Liver (tissue), 9 donors: Measurements from ENCODE around the gene LPCAT1. TPM values are rescaled to one million over a fixed set of nuclear protein-coding genes. Genes with fewer than 3 reads are reported as not detected.

Experiments
- DNase-seq: peaks from one replicate; pipeline ENCODE4 v3.0.0-alpha.2; 2017; ENCODE audit warnings: low spot score
- H3K27ac ChIP-seq, 2 donors: one replicate each; pipeline ENCODE4 v1.7.0; 2013; ENCODE audit warnings: inconsistent platforms in 2 of 2, low read length in 2 of 2, control low read depth in 1 of 2, low read depth in 1 of 2, mild to moderate bottlenecking in 1 of 2
- H3K27me3 ChIP-seq, 4 donors: one replicate each; pipeline versions ENCODE4 v1.6.1 to v1.7.0; 2013; ENCODE audit warnings: low read length in 3 of 4, inconsistent platforms in 1 of 4, mild to moderate bottlenecking in 1 of 4, moderate library complexity in 1 of 4; ENCODE audit not compliant: control insufficient read depth in 4 of 4, insufficient read depth in 4 of 4
- H3K36me3 ChIP-seq, 4 donors: one replicate each; pipeline versions ENCODE4 v1.6.1 to v1.7.0; 2013; ENCODE audit warnings: low read length in 3 of 4, mild to moderate bottlenecking in 3 of 4, low read depth in 1 of 4, moderate library complexity in 1 of 4; ENCODE audit not compliant: control insufficient read depth in 4 of 4, insufficient read depth in 3 of 4
- H3K4me1 ChIP-seq, 4 donors: one replicate each; pipeline versions ENCODE4 v1.6.1 to v1.7.0; 2013; ENCODE audit warnings: low read length in 3 of 4, mild to moderate bottlenecking in 3 of 4, moderate library complexity in 1 of 4; ENCODE audit not compliant: control insufficient read depth in 4 of 4, insufficient read depth in 4 of 4
- H3K4me3 ChIP-seq, 3 donors: one replicate each; pipeline versions ENCODE4 v1.6.1 to v1.7.0; 2013; ENCODE audit warnings: low read length in 3 of 3, control low read depth in 1 of 3, low read depth in 1 of 3, mild to moderate bottlenecking in 1 of 3
- H3K9ac ChIP-seq, 2 donors: one replicate each; pipeline ENCODE4 v1.7.0; 2013; ENCODE audit warnings: low read length in 2 of 2, mild to moderate bottlenecking in 2 of 2, moderate library complexity in 2 of 2, control low read depth in 1 of 2, low read depth in 1 of 2
- H3K9me3 ChIP-seq, 4 donors: one replicate each; pipeline versions ENCODE4 v1.6.1 to v1.7.0; 2013; ENCODE audit warnings: low read length in 3 of 4; ENCODE audit not compliant: control insufficient read depth in 4 of 4
- EGR1 ChIP-seq, 2 donors: IDR thresholded peaks; 2 replicates each; pipeline ENCODE4 v1.6.1; 2016 to 2018; ENCODE audit warnings: antibody characterized with exemption in 2 of 2, low read depth in 2 of 2
- FOXA1 ChIP-seq: IDR thresholded peaks from 2 replicates; pipeline ENCODE4 v1.6.1; 2016; ENCODE audit warnings: antibody characterized with exemption
- FOXA2 ChIP-seq: IDR thresholded peaks from 2 replicates; pipeline ENCODE4 v1.6.1; 2016; ENCODE audit warnings: antibody characterized with exemption
- GABPA ChIP-seq, 2 donors: IDR thresholded peaks in 1 of 2; conservative IDR thresholded peaks in 1 of 2; 2 replicates each; pipeline ENCODE4 v1.6.1; 2016; ENCODE audit warnings: antibody characterized with exemption in 2 of 2, mild to moderate bottlenecking in 1 of 2, moderate library complexity in 1 of 2
- HNF4A ChIP-seq, 2 donors: conservative IDR thresholded peaks; 2 replicates each; pipeline ENCODE4 v1.6.1; 2016; ENCODE audit warnings: antibody characterized with exemption in 2 of 2, mild to moderate bottlenecking in 2 of 2
- HNF4G ChIP-seq: IDR thresholded peaks from 2 replicates; pipeline ENCODE4 v1.6.1; 2016; ENCODE audit warnings: antibody characterized with exemption
- JUND ChIP-seq, 2 donors: IDR thresholded peaks; 2 replicates each; pipeline ENCODE4 v1.6.1; 2016; ENCODE audit warnings: antibody characterized with exemption in 2 of 2
- NR2F2 ChIP-seq: IDR thresholded peaks from 2 replicates; pipeline ENCODE4 v1.6.1; 2016; ENCODE audit warnings: antibody characterized with exemption
- RAD21 ChIP-seq, 2 donors: IDR thresholded peaks; 2 replicates each; pipeline ENCODE4 v1.6.1; 2016; ENCODE audit warnings: antibody characterized with exemption in 2 of 2, mild to moderate bottlenecking in 2 of 2
- RXRA ChIP-seq, 2 donors: IDR thresholded peaks; 2 replicates each; pipeline ENCODE4 v1.6.1; 2017 to 2018; ENCODE audit warnings: antibody characterized with exemption in 2 of 2, mild to moderate bottlenecking in 1 of 2
- SP1 ChIP-seq: IDR thresholded peaks from 2 replicates; pipeline ENCODE4 v1.6.1; 2018; ENCODE audit warnings: antibody characterized with exemption, mild to moderate bottlenecking
- TAF1 ChIP-seq: conservative IDR thresholded peaks from 2 replicates; pipeline ENCODE4 v1.6.1; 2016; ENCODE audit warnings: antibody characterized with exemption, mild to moderate bottlenecking
- YY1 ChIP-seq: IDR thresholded peaks from 2 replicates; pipeline ENCODE4 v1.6.1; 2016; ENCODE audit warnings: antibody characterized with exemption, mild to moderate bottlenecking
- WGBS: extraction: QIAGEN DNeasy Blood & Tissue Kit; methylation state at CpG from one replicate; pipeline ENCODE4 v1.1.7; 2013; 5-methylcytosine and 5-hydroxymethylcytosine counted together
- polyA plus RNA-seq, 2 donors: library from polyadenylated mRNA; stranded (reverse) in 1 of 2; unstranded in 1 of 2; fragments of 200-250 nt in 1 of 2; fragments of >200 nt in 1 of 2; fragmentation: Nextera tagmentation in 1 of 2; extraction: Ambion mirVana in 1 of 2; gene quantifications; one replicate each; pipeline versions ENCODE4 v1.2.1 to v1.2.3, GENCODE V29; 2013 to 2015
- total RNA-seq, 2 donors: library from RNA; depleted of rRNA; stranded (reverse); fragments of >200 nt; gene quantifications; one replicate each; pipeline ENCODE4 v1.2.3, GENCODE V29; 2014
- TF ChIP-seq, protein P1 (sequence below): IDR thresholded peaks from 2 replicates; pipeline ENCODE4 v1.6.1; 2016; ENCODE audit warnings: antibody characterized with exemption
- TF ChIP-seq, protein P2 (sequence below): IDR thresholded peaks from 2 replicates; pipeline ENCODE4 v1.6.1; 2016; ENCODE audit warnings: antibody characterized with exemption
- TF ChIP-seq, protein P3 (sequence below): IDR thresholded peaks from 2 replicates; pipeline ENCODE4 v1.6.1; 2016; ENCODE audit warnings: antibody characterized with exemption, mild to moderate bottlenecking
- TF ChIP-seq, protein P4 (sequence below): fragments of 150-350 bp; IDR thresholded peaks from 2 replicates; pipeline ENCODE4 v1.5.1; 2017; ENCODE audit warnings: improper control_type of control experiment, low read depth, low read length; ENCODE audit not compliant: missing input control
- TF ChIP-seq, protein P5 (sequence below): IDR thresholded peaks from 2 replicates; pipeline ENCODE4 v1.6.1; 2016; ENCODE audit warnings: antibody characterized with exemption
- donor health status: healthy.
- donor health status: healthy.
- donor health status: healthy.
- donor health status: healthy.
- donor health status: healthy.

LPCAT1 gene
- total and polyA plus RNA-seq, 4 donors, result 1.5 to 12.8 (median 9.9) TPM

DNA sequence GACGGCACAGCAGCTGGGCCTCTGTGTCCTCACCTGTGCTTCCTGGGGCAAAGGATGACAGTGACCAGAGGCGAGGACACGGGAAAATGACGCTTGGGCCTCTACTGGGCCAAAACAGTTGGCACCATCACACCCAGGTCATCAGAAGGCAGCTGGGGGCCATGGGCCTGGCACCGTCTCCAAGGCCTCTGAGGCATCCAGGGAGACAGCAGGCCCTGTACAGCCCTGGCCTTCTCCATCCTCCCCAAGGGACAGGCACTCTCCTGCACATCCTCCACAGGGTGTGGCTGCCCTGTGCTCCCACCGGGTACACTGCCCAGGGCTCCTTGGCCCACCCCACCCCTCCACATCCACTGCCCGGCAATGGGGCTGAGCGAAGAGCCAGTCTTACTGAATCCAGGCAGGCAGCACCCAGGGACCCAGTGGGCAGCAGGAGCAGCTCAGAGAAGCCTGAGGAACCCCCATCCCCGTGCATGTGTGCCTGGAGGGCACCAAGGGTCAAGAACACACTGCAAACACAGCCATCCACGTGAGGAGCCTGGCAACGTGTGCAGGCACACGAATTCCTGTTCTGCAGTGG is 4.0 kb downstream of the LPCAT1 start:
- H3K9ac ChIP-seq, result no peak overlapping the region
- H3K9me3 ChIP-seq, result no peaks in the 10 kb centered on the region
- TF ChIP-seq GABPA (IDR thresholded peaks at IDR 0.05 in 1 of 2, conservative IDR thresholded peaks at IDR 0.05 in 1 of 2), result no peak
- TF ChIP-seq, protein P1, sequence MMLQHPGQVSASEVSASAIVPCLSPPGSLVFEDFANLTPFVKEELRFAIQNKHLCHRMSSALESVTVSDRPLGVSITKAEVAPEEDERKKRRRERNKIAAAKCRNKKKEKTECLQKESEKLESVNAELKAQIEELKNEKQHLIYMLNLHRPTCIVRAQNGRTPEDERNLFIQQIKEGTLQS, result no peak
- no peak for TF ChIP-seq RXRA (IDR thresholded peaks at IDR 0.05)
- TF ChIP-seq FOXA1, result no peak
- TF ChIP-seq, protein P2, sequence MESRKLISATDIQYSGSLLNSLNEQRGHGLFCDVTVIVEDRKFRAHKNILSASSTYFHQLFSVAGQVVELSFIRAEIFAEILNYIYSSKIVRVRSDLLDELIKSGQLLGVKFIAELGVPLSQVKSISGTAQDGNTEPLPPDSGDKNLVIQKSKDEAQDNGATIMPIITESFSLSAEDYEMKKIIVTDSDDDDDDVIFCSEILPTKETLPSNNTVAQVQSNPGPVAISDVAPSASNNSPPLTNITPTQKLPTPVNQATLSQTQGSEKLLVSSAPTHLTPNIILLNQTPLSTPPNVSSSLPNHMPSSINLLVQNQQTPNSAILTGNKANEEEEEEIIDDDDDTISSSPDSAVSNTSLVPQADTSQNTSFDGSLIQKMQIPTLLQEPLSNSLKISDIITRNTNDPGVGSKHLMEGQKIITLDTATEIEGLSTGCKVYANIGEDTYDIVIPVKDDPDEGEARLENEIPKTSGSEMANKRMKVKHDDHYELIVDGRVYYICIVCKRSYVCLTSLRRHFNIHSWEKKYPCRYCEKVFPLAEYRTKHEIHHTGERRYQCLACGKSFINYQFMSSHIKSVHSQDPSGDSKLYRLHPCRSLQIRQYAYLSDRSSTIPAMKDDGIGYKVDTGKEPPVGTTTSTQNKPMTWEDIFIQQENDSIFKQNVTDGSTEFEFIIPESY, result no peak
- DNase-seq, result peak; percentile 20
- WGBS, result 92% methylated on average over 12 of the region's 12 CpGs
- H3K27ac ChIP-seq, result no peak overlapping the region
- no peak overlapping the region for H3K4me3 ChIP-seq
- no peaks in the 10 kb centered on the region for H3K36me3 ChIP-seq
- peaks cover 4 to 17% (median 10%) of the 10 kb centered on the region in 4 donors for H3K4me1 ChIP-seq
- H3K27me3 ChIP-seq, result no peaks in the 10 kb centered on the region

DNA sequence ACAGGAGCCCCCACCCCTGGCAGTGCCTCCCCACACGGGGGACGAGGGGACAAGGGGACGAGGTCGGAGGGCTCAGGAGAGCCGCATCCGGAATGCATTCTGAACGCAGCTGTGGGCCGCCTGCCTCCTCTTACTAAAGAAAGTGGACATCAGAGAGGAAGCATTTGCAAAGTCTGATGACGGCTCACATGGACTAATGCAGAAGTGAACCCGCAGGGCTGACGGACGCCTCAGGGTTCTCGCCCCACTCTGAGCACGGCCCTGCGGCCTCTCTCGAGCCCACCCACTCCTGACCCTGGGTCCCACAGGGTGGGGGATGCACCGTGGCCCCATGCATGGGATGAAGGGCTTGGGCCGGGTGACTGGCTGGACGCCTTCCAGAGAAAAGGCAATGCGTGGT is 5.9 kb downstream of the LPCAT1 start:
- Histone ChIP-seq H3K4me3 (no peak overlapping the region), H3K36me3 (no peaks in the 10 kb centered on the region), H3K9ac (no peak overlapping the region), H3K9me3 (no peaks in the 10 kb centered on the region), H3K27ac (no peak overlapping the region), H3K27me3 (no peaks in the 10 kb centered on the region), H3K4me1 (peaks cover under 1 to 11% (median 3%) of the 10 kb centered on the region in 4 donors)
- TF ChIP-seq SP1, result no peak
- TF ChIP-seq NR2F2, result no peak
- no peak for TF ChIP-seq HNF4A (conservative IDR thresholded peaks at IDR 0.05)
- no peak for TF ChIP-seq EGR1 (IDR thresholded peaks at IDR 0.05; ENCODE audit: low read depth in 2 of 2)
- TF ChIP-seq, protein P3, sequence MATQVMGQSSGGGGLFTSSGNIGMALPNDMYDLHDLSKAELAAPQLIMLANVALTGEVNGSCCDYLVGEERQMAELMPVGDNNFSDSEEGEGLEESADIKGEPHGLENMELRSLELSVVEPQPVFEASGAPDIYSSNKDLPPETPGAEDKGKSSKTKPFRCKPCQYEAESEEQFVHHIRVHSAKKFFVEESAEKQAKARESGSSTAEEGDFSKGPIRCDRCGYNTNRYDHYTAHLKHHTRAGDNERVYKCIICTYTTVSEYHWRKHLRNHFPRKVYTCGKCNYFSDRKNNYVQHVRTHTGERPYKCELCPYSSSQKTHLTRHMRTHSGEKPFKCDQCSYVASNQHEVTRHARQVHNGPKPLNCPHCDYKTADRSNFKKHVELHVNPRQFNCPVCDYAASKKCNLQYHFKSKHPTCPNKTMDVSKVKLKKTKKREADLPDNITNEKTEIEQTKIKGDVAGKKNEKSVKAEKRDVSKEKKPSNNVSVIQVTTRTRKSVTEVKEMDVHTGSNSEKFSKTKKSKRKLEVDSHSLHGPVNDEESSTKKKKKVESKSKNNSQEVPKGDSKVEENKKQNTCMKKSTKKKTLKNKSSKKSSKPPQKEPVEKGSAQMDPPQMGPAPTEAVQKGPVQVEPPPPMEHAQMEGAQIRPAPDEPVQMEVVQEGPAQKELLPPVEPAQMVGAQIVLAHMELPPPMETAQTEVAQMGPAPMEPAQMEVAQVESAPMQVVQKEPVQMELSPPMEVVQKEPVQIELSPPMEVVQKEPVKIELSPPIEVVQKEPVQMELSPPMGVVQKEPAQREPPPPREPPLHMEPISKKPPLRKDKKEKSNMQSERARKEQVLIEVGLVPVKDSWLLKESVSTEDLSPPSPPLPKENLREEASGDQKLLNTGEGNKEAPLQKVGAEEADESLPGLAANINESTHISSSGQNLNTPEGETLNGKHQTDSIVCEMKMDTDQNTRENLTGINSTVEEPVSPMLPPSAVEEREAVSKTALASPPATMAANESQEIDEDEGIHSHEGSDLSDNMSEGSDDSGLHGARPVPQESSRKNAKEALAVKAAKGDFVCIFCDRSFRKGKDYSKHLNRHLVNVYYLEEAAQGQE, result no peak
- TF ChIP-seq HNF4G, result no peak
- TF ChIP-seq, protein P4, sequence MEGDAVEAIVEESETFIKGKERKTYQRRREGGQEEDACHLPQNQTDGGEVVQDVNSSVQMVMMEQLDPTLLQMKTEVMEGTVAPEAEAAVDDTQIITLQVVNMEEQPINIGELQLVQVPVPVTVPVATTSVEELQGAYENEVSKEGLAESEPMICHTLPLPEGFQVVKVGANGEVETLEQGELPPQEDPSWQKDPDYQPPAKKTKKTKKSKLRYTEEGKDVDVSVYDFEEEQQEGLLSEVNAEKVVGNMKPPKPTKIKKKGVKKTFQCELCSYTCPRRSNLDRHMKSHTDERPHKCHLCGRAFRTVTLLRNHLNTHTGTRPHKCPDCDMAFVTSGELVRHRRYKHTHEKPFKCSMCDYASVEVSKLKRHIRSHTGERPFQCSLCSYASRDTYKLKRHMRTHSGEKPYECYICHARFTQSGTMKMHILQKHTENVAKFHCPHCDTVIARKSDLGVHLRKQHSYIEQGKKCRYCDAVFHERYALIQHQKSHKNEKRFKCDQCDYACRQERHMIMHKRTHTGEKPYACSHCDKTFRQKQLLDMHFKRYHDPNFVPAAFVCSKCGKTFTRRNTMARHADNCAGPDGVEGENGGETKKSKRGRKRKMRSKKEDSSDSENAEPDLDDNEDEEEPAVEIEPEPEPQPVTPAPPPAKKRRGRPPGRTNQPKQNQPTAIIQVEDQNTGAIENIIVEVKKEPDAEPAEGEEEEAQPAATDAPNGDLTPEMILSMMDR, result no peak
- no peak for TF ChIP-seq RXRA (IDR thresholded peaks at IDR 0.05)
- no peak for TF ChIP-seq FOXA1
- no peak for TF ChIP-seq RAD21 (IDR thresholded peaks at IDR 0.05)
- TF ChIP-seq, protein P5, sequence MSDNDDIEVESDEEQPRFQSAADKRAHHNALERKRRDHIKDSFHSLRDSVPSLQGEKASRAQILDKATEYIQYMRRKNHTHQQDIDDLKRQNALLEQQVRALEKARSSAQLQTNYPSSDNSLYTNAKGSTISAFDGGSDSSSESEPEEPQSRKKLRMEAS, result no peak
- TF ChIP-seq GABPA (IDR thresholded peaks at IDR 0.05 in 1 of 2, conservative IDR thresholded peaks at IDR 0.05 in 1 of 2), result no peak
- no peak for TF ChIP-seq TAF1
- TF ChIP-seq YY1, result no peak
- TF ChIP-seq, protein P1, result no peak
- TF ChIP-seq, protein P2, result no peak
- TF ChIP-seq FOXA2, result no peak
- no peak for TF ChIP-seq JUND (IDR thresholded peaks at IDR 0.05)
- peak; percentile 32 for DNase-seq
- WGBS, result 89% methylated on average over 20 of the region's 20 CpGs
